Measurements from ENCODE around the gene KRTAP5-3. TPM values are rescaled to one million over a fixed set of nuclear protein-coding genes. Genes with fewer than 3 reads are reported as not detected.

The KRTAP5-3 gene
- total and polyA plus RNA-seq, 2 of the 13 experiments (the other 11 are each of a cell fraction or from before 2014, with no cell fraction given) = not detected

DNA sequence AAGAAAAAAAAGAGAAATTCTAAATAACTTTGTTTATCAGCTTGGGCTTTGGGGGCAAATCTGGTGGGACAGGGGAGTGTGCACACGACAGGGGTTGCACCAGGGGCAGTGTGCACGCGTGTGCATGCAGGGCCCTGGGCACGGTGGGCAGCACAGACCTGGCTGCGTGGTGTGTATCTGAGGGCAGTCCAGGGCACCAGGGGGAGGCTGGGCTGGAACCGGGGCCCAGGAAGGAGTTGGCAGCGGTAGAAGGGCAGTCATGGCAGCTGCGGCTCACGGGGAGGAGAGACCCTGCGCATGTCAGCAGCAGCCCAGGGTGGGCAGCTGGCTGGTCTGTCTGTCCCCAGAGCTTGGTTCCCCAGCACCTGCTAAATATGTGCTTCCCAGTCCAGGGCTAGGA lies 25.6 kb upstream of the KRTAP5-3 start:
- H4K20me1 ChIP-seq (ENCODE audit: insufficient read depth, low read length) = no peaks in the 10 kb centered on the region
- no peaks in the 10 kb centered on the region for H3K36me3 ChIP-seq (replicated peaks in 1 of 2; ENCODE audit: control insufficient read depth in 1 of 2, insufficient read depth in 2 of 2, low read length in 2 of 2)
- H3K9me3 ChIP-seq (ENCODE audit: low read length) = no peaks in the 10 kb centered on the region
- ATAC-seq (no peak), FAIRE-seq (no peak), DNase-seq (ENCODE audit: low spot score) (no peak)
- POLR2A ChIA-PET = no interaction called here
- H3K4me3 ChIP-seq (replicated peaks in 1 of 3; ENCODE audit: insufficient read depth in 1 of 3, low read depth in 2 of 3, low read length in 3 of 3) = no peak overlapping the region
- peaks cover 7 to 51% of the 10 kb centered on the region in 2 experiments for H3K27me3 ChIP-seq (ENCODE audit: control insufficient read depth in 1 of 2, insufficient read depth in 2 of 2, low read length in 2 of 2)
- no peaks in the 10 kb centered on the region for H3K4me1 ChIP-seq (ENCODE audit: insufficient read depth, low read length)
- CTCF ChIA-PET (ENCODE audit: low intra/inter-chr PET ratio, low total read pairs) = no interaction called here
- intact Hi-C loops (cut with micrococcal nuclease; ENCODE audit: unreplicated experiment) = no loop called here
- H2AFZ ChIP-seq (ENCODE audit: low read length) = no peak overlapping the region
- in situ Hi-C loops (cut with HindIII; ENCODE audit: extremely low pct_ligation_motif_present, low pct_unique_long_range_greater_than_20kb) = no loop called here
- no TSS peak for BruUV-seq (replicated peaks)
- no peak overlapping the region for H3K4me2 ChIP-seq (ENCODE audit: low read depth, low read length)
- H3K27ac ChIP-seq (ENCODE audit: extremely low read length, insufficient read depth, low read length) = no peak overlapping the region
- no peaks in the 10 kb centered on the region for H3K79me2 ChIP-seq (ENCODE audit: insufficient read depth, low read length)
- TF ChIP-seq, protein P1, sequence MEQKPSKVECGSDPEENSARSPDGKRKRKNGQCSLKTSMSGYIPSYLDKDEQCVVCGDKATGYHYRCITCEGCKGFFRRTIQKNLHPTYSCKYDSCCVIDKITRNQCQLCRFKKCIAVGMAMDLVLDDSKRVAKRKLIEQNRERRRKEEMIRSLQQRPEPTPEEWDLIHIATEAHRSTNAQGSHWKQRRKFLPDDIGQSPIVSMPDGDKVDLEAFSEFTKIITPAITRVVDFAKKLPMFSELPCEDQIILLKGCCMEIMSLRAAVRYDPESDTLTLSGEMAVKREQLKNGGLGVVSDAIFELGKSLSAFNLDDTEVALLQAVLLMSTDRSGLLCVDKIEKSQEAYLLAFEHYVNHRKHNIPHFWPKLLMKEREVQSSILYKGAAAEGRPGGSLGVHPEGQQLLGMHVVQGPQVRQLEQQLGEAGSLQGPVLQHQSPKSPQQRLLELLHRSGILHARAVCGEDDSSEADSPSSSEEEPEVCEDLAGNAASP (CRISPR knock-in tag; IDR thresholded peaks at IDR 0.05; ENCODE audit: borderline replicate concordance) = no peak
- TF ChIP-seq TBX3 (IDR thresholded peaks at IDR 0.05; ENCODE audit: borderline replicate concordance) = no peak
- TF ChIP-seq, protein P2, sequence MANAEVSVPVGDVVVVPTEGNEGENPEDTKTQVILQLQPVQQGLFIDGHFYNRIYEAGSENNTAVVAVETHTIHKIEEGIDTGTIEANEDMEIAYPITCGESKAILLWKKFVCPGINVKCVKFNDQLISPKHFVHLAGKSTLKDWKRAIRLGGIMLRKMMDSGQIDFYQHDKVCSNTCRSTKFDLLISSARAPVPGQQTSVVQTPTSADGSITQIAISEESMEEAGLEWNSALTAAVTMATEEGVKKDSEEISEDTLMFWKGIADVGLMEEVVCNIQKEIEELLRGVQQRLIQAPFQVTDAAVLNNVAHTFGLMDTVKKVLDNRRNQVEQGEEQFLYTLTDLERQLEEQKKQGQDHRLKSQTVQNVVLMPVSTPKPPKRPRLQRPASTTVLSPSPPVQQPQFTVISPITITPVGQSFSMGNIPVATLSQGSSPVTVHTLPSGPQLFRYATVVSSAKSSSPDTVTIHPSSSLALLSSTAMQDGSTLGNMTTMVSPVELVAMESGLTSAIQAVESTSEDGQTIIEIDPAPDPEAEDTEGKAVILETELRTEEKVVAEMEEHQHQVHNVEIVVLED (CRISPR knock-in tag; IDR thresholded peaks at IDR 0.05; ENCODE audit: borderline replicate concordance) = no peak
- no peak for TF ChIP-seq KLF11 (CRISPR knock-in tag; IDR thresholded peaks at IDR 0.05)
- 6% methylated on average over 4 of the region's 10 CpGs for WGBS (ENCODE audit: low lambda C conversion rate)
- H3K9ac ChIP-seq (ENCODE audit: insufficient read depth, low read depth, low read length) = no peak overlapping the region

DNA sequence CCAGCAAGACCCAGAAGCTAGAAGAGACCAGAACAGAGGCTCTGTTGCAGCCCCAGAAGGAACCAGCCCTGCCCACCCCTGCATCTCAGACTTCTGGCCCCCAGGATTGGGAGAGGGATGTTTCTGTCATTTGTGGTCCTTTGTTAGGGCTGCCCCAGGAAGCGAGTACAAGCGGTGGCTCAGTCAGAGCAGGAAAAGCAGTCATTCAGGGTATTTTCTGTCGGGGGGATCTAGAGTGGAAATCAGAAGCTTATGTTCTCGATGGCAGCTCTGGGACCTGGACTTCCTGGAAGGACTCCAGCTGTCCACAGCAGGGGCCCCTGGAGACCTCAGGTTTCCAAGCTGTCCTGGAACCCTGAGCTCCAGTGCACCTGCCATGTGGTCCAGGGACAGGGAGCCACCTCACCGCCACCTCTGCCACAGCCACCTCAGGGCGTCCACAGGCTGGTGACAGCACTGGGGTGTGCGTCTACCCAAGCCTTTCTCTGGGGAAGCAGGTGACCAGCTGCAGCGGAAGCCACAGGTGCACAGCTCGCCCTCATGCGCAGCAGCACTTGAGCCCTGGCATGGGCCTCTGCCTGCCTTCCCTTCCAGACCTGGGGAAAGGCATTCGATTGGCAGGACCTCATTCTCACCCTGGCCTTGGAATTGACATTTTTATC lies 23.9 kb upstream of the KRTAP5-3 start:
- Histone ChIP-seq H3K4me1 (ENCODE audit: insufficient read depth, low read length) (no peaks in the 10 kb centered on the region), H3K4me2 (ENCODE audit: low read depth, low read length) (no peak overlapping the region), H3K27me3 (ENCODE audit: control insufficient read depth in 1 of 2, insufficient read depth in 2 of 2, low read length in 2 of 2) (peaks cover 12 to 64% of the 10 kb centered on the region in 2 experiments), H3K9ac (ENCODE audit: insufficient read depth, low read depth, low read length) (no peak overlapping the region), H3K4me3 (replicated peaks in 1 of 3; ENCODE audit: insufficient read depth in 1 of 3, low read depth in 2 of 3, low read length in 3 of 3) (no peak overlapping the region), H3K36me3 (replicated peaks in 1 of 2; ENCODE audit: control insufficient read depth in 1 of 2, insufficient read depth in 2 of 2, low read length in 2 of 2) (no peaks in the 10 kb centered on the region), H2AFZ (ENCODE audit: low read length) (no peak overlapping the region), H3K79me2 (ENCODE audit: insufficient read depth, low read length) (no peaks in the 10 kb centered on the region), H4K20me1 (ENCODE audit: insufficient read depth, low read length) (no peaks in the 10 kb centered on the region), H3K9me3 (ENCODE audit: low read length) (no peaks in the 10 kb centered on the region), H3K27ac (ENCODE audit: extremely low read length, insufficient read depth, low read length) (no peak overlapping the region)
- POLR2A ChIA-PET = no interaction called here
- ATAC-seq = no peak
- TF ChIP-seq ZFX (CRISPR knock-in tag; IDR thresholded peaks at IDR 0.05; ENCODE audit: low read depth) (no peak), ZNF781 (CRISPR knock-in tag; IDR thresholded peaks at IDR 0.05; ENCODE audit: borderline replicate concordance, not compliant biosample characterization) (no peak), ZNF138 (CRISPR knock-in tag; IDR thresholded peaks at IDR 0.05; ENCODE audit: low read depth) (no peak), SRY (CRISPR knock-in tag; IDR thresholded peaks at IDR 0.05) (no peak), ZFP90 (CRISPR knock-in tag; IDR thresholded peaks at IDR 0.05; ENCODE audit: borderline replicate concordance) (no peak), HNRNPUL1 (IDR thresholded peaks at IDR 0.05; ENCODE audit: low read depth, low read length) (no peak), SIX1 (CRISPR knock-in tag; IDR thresholded peaks at IDR 0.05; ENCODE audit: borderline replicate concordance) (no peak), FOXA1 (IDR thresholded peaks at IDR 0.05) (no peak), FOXA1 (CRISPR knock-in tag; IDR thresholded peaks at IDR 0.05) (no peak)
- TF ChIP-seq, protein P3, sequence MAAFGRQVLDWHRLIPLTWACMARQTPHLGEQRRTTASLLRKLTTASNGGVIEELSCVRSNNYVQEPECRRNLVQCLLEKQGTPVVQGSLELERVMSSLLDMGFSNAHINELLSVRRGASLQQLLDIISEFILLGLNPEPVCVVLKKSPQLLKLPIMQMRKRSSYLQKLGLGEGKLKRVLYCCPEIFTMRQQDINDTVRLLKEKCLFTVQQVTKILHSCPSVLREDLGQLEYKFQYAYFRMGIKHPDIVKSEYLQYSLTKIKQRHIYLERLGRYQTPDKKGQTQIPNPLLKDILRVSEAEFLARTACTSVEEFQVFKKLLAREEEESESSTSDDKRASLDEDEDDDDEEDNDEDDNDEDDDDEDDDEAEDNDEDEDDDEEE (CRISPR knock-in tag; IDR thresholded peaks at IDR 0.05) = no peak
- BruUV-seq (replicated peaks) = no TSS peak
- in situ Hi-C loops (cut with HindIII; ENCODE audit: extremely low pct_ligation_motif_present, low pct_unique_long_range_greater_than_20kb) (no loop called here), intact Hi-C loops (cut with micrococcal nuclease; ENCODE audit: unreplicated experiment) (no loop called here)
- FAIRE-seq = no peak
- 0% methylated on average over 4 of the region's 11 CpGs for WGBS (ENCODE audit: low lambda C conversion rate)
- DNase-seq (ENCODE audit: low spot score) = no peak
- CTCF ChIA-PET (ENCODE audit: low intra/inter-chr PET ratio, low total read pairs) = no interaction called here
